COLO668 (cell line): ENCODE measurements around the gene RPRD1A.
"Not testable (repeated sequence)": the region's sequence is repeated elsewhere in the genome, so short reads cannot be mapped to it uniquely, and the experiment has no call there.

ENCODE experiments used
- DNase-seq: peaks from one replicate; lab custom pipeline; 2025; ENCODE audit not compliant: unreplicated experiment; lab: John Stamatoyannopoulos, UW

RPRD1A gene

DNA sequence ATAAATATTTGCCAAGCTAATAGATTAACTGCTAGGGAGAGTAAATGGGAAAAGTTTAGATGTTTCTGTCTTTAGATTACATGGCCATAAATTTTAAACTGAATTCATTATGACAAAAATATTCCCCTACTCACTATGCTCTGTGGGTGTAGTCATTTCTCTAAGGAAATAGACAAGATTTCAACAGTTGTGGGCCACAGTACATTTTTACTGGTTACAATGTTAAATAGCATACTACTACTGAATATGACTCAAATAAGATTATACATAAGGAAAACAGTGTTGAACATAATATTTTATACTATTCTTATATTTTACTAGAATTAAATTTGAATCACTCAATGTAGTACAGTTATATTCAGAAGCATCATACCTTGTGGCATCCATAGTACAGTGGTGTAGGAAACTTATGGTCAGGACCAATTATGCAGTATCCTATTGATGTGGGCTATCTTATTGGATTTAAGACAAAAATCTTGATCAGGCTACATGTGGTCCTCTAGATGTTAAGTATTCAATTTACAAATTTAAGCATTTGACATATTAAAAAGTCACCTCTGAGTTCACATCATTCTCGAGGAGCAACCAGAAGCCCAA is 33.0 kb downstream of the RPRD1A start:
- no peak for DNase-seq

DNA sequence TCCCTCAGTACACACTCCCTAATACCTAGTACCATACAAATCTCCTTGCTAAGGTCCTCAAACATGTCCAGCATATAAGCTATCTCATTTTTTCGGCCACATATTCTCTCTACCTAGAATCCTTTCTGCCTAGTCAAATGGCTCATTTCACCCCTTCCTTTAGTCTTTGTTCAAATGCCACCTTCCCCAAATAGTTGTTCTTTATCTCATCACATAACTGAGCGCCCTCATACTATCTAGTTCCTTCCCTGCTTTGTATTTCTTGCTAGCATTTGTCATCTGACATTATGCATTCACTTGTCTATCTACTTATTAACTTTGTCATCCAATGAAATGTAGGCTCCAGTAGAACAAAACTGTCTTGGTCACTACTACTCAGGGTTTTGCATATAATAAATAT is 35.5 kb downstream of the RPRD1A start:
- DNase-seq, result no peak

DNA sequence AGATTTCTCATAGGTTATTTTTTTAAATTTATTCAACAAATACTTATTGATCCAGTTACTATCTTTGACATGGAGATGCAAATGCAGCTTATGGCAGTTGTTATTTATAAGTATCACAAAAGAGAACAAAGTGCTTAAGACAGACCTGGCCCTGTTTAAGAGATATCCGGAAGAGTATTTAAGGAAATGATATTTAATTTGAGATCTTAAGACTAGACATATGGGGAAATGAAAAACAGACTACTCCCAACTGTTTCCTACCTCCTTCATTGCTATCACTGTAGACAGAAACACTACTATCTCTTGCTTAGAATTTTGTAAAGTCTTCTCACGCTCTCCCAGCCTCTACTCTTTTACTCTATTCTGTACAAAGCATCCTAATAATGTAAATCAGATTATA is 36.0 kb downstream of the RPRD1A start:
- no peak for DNase-seq

DNA sequence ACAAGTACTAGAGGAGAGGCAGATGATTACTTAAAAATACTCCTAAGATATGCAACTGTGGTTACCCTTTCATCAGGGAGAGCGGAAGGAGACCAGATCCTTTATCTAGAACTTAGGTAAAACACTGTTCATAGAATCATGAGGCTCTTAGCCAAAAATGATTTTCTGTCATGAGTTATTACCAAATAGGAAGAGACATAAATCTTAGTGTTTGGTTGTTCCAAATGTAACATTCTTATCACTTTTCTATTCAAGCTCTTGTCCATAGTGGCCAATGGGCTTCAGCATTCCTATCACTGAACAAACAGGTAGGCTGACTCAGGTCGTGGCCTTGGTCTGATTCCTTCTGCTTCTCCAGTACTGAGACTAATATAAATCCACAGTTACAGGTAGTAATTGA is 38.5 kb downstream of the RPRD1A start:
- DNase-seq, result no peak

DNA sequence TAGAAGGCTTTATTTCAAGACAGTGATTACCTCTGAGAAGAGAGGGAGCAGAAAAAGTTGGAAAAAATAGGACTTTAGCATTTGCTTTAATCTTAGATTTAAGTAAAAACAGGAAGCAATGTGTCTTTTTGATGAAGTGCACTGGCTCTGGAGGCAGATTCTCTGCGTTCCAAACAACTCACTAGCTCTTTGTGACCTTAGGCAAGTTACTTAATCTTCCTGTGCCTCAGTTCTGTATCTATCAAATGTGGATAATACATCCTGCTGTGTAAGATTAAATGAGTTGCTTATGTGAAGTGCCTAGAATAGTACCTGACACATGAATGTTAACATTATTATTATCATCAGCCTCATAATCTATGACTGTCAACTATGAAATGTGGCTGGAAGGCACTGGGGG is 42.3 kb downstream of the RPRD1A start:
- no peak for DNase-seq

DNA sequence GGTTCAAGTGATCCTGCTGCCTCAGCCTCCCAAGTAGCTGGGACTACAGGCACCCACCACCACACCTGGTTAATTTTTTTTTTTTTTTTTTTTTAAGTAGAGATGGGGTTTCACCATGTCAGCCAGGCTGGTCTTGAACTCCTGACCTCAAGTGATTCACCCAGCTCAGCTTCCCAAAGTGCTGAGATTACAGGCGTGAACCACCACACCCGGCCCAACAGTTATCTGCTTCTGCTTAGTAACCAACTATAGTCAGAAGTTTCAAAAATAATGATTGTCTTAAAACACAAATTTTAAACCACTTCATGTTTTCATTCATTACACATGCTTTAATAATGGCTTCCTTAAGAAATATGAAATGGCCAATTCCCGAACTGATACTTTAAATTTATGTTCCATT is 43.1 kb downstream of the RPRD1A start:
- DNase-seq, result not testable (repeated sequence)

DNA sequence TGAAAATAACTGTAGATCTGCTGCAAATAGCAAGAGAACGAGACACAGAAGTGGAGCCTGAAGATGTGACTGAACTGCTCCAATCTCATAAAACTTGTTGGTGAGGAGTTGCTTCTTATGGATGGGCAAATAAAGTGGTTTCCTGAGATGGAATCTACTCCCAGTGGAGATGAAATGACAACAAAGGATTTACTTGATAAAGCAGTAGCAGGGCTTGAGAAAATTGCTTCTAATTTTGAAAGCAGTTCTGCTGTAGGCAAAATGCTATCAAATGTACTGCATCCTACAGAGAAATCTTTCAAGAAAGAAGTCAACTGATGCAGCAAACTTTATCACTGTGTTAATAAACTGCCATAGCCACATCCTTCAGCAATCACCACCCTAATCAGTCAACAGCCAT is 44.0 kb downstream of the RPRD1A start:
- no peak for DNase-seq

DNA sequence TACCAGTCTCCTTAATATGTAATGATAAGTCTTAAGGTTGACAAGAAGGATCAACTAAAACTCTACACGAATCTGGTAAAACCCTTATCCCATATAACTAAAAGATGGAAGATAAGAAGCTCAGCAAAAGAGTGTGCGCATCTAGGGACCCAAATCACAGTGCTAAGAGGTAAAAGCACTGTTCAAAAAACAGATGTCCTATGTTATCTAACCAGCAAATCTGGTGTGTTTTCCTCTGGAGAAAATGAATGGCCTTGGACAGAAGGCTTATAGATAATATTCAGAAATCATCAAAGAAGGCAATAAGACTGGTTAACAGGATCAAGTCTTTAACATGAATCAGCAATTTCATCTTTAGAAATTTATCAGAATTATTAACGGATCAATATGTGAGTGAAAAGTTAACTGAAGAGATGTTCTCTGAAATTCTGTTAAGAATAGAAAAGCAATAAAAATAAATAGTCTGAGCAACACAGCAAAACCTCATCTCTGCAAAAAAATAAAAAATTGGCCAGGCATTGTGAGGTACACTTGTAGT is 47.1 kb downstream of the RPRD1A start:
- no peak for DNase-seq

DNA sequence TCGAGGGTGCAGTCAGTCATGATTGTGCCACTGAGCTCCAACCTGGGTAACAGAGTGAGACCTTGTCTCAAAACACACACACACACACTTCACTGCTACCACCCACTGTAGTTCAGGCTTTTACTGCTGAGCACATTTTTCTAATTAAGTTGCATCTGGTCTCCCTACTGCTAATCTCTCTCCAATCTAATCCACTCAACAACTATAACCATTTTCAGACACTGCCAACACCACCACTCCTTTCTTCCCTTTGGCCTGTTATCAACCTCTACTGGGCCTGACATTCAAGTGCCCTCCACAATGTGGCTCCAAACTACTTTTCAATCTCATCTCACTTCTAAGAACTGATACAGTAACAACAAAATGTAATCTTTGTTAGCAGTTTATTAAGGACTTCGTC is 50.1 kb downstream of the RPRD1A start:
- no peak for DNase-seq

DNA sequence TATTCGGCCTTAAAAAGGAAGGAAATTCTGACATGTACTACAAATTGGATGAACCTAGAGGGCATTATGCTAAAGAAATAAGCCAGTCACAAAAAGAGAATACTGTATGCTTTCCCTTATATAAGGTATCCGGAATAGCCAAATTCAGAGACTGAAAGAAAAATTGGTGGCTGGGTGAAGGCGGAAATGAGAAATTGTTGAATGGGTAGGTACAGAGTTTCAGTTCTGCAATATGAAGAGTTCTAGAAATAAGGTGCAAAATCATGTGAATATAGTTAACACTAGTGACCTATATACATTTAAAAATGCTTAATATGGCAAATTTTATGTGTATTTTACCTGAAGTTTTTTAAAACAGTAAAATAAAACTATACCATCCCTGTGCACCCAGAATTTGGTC is 51.7 kb downstream of the RPRD1A start:
- DNase-seq, result no peak

DNA sequence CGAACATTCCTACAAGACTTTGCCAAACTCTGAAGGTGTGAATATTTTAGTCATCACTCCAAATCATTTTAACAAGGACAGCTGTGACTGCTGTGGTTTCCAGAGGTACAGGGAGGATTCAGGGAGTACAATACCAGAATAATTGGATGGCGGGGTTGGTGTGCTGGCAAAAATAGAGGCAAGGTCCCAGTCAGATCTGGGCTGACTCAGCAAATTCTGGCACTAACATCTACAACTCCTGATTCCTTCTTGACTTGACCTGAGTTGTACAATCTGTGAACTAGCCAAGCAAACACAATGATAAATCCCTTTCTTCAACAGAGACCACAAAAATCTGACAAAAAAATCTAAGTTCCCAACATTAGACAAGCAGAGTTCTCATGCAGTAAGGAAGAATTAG is 54.5 kb downstream of the RPRD1A start:
- DNase-seq, result no peak

DNA sequence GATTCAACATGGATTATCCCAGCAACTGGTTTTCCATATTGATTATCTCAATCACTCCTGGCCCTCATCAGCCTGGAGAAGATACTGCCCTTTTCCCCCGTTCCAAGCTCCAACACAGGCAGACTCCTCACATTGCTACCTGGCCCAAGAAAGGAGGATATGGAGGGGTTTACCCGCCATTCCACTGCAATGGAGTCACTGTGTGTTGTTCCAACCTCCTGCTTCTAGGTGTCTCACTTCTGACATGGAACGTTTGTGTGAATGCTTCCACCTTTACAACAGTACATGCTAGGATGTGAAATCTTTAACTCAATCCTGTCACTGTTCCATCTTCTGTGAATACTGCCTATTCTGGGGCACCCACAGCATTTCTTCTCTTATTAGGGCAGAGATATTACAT is 58.1 kb downstream of the RPRD1A start:
- DNase-seq, result no peak

DNA sequence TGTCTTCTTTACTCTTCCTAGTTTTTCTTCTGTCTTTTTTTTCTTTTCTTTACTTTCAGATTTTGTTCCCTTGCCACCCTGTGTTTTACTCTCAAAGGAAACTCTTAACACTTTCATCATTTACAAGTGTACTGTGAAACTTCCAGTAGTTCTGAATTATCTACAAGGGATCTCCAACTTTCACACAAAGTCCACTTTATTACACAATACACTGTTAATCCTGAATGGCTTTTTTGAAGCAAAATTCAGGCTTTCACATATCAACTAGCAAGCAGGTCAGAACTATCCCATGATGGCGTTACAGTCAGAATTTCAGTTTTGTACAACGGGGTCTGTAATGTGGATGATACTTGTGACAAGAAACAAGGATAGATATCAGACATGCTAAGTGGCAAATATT is 60.4 kb downstream of the RPRD1A start:
- no peak for DNase-seq

DNA sequence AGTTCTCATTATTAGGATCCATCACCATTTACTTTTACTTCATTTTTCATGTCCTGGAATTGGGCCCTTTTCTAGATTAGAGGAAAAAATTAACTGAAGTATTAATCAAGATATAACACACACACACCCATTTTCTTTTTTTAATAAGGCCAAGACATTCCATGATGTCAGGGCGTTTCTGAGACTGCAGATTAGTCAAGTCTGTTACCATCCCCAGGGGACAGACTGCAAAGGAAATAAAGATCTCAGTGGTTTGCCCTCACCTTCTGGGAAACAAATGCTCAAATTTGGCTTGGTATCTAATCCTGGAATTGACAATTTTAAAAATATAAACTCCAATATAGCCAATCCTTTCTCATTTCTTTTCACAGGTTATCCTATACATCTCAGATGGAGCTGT is 67.4 kb downstream of the RPRD1A start:
- DNase-seq, result no peak

DNA sequence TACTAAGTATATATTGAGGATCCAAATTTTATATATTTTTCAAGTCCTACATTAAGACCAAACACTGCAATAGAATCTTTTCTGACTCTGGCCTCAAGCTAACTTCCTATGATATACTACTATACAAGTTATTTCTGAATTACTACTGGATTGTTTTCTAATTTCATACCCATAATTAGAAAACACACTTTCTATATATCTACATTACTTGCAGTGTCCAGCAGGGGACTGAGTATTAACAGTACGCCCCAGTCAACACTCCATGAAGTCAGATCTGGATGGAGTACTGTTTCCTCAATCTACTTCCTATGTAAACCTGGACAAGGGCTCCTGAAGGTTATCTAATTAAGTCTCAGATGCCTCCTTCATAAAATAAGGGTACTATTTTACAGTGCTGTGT is 68.4 kb downstream of the RPRD1A start:
- DNase-seq, result no peak

DNA sequence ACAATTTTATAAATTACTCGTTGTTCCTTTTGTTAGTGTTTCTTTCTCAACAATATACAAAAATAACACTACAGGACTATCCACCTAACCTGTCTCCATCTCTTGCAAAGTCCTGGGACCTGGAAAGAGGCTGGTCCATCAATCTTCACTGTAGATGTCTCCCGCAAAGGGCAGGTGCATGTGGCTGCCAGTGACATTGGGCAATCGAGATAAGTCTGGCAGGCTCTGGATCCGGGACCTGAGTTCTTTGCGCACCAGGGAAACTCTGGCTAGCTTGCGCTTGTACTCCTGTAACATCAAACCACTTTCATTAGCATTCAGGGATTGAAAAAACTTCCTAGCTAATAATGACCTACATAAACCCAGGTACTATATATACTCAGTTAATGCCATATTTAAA is 74.3 kb downstream of the RPRD1A start:
- DNase-seq, result no peak

DNA sequence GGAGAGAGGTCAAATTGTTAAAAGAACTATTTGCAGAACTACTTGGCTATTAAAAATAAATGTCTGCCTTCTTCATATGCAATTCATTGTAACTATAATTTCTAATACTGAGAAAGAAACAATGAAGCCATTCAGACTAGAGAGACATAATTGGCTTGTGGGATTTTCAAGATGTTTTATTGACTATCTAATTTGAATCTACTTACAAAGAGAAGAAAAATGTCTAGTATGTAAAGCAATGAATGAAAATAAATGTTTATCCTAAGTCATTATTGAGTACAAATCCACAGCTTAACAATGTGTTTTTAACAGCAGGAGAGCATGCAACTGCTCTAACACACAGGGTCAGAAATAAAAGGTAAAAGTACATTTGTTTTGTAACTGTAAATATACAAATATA is 75.7 kb downstream of the RPRD1A start:
- no peak for DNase-seq

DNA sequence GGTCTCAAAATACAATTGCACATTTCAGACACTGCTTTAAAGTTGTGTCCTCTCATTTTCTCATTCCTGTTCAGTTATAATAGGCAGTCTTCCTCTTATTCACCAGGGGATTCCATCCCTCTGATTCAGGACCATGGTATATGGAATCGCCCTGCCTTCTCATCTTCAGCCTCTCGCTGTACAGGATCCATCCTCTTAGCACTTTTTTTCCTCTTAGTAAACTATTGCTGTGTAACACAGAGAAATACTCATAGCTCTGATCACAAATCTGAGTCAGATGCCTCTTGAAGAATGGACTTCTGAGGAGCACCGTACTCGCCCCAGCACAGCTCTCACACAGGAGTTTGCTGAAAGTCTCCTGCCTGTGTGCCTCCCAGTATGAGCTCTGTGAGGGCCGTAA is 83.5 kb downstream of the RPRD1A start:
- DNase-seq, result no peak

DNA sequence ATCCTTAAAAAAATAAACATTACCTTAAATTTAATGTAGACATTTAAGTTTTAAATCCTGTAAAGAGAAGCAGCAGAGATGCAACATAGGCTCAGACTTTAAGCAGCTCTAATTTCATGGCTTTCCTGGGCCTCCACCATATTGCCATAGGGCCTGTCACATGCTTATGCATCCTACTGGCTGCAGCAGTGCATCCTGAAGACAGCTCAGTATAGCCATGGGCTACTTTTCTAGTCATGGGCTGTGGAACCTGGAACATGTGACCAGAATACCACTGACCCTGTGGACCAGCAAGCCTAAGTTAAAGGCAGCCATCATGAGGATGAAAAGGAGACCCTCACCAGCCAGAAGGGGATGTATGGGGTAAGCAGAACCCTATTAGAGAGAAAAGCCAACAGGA is 84.2 kb downstream of the RPRD1A start:
- no peak for DNase-seq

DNA sequence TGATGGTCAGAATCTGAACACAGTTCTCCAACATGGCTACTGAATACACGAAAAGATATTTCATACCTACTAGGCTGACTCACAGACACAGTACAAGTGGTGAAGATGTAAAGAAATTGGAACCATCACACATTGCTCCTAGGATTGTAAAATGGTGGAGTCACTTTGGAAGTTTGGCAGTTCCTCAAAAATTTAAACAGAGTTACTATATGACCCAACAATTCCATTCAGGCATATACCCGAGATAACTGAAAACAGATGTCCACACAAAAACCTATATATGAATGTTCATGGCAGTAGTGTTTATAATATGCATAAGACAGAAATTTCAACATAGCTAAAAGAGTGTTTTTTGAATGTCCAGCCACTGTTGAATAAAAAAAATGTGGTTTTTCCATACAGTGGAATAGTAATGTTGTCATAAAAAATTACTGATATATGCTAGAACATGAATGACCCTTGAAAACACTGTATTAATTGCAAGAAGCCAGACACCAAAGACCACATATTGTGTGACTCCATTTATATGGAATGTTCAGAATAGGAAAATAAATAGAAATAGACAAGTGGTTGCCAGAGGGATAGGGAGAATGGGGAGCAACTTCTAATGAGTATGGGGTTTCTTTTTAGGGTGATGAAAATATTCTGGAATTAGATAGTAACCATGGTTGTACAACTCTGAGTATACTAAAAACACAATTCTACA is 84.8 kb downstream of the RPRD1A start:
- DNase-seq, result no peak

DNA sequence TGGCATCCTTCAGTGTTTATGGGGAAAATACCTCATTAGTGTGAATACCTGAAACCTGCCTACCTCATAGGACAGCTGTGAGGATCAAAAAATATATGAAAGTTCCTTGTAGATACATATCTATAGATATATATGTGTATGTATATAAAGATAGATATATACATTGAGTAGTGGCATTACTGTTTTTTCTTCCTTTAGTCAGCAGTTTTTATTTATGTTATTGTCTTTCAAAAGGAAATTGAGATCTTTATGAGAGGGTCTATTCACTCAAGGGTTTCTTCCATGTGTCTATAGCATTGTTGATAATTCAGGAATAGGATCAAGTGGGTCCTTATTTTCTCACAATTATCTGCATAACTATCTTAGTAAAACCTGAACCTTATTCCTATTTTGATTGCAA is 88.2 kb downstream of the RPRD1A start:
- DNase-seq, result no peak

DNA sequence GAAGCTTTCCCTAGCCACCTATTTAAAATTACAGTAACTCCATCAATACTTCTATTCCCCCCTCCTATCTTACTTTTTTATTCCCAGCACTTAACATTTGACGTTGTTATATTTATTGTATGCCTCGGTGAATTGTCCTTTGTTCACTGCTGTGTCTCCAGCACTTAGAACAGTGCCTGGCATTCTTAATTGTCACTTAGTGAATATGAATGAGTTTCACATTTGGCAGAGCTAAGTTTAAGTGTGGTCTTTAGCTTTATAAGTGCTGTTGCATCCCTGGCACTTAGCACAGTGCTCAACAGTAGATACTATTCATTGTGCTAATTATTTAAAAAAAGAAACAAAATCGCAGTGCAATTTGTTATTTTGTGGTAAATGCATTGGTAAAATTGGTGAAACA is 93.2 kb downstream of the RPRD1A start:
- no peak for DNase-seq

DNA sequence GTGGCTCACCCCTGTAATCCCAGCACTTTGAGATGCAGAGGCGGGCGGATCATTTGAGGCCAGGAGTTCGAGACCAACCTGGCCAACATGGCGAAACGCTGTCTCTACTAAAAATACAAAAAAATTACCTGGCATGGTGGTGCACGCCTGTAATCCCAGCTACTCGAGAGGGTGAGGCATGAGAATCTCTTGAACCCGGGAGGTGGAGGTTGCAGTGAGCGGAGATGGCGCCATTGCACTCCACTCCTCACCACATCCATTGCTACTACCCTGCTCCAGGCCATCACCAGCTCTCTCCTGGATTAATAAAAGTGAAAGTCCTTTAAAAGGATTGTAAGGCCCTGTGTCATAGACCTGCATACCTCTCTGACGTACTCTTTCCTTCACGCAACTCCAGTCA is 93.7 kb downstream of the RPRD1A start:
- DNase-seq, result no peak
